ENCODE results near the gene KAT8.

- TF ChIP-seq POLR2A (IDR thresholded peaks at IDR 0.05) (no peak), CTCF (IDR thresholded peaks at IDR 0.05) (no peak)
These were observed 14.0 kb downstream of the KAT8 start for GRCh38 chr16:31131416-31131815.
